ENCODE results near the gene NDUFAF2. TPM values are rescaled to one million over a fixed set of nuclear protein-coding genes. Genes with fewer than 3 reads are reported as not detected.

NDUFAF2 gene
- total RNA-seq, 4 donors from 2014 or later: 5.4 to 56.1 (median 7.3) TPM

- Histone ChIP-seq H3K27ac (no peak overlapping the region), H3K9me3 (peaks cover 0 to 3% (median 0%) of the 10 kb centered on the region in 4 donors), H3K27me3 (no peaks in the 10 kb centered on the region), H3K4me1 (no peaks in the 10 kb centered on the region), H3K4me3 (no peak overlapping the region), H3K36me3 (no peaks in the 10 kb centered on the region)
- TF ChIP-seq, protein P1, sequence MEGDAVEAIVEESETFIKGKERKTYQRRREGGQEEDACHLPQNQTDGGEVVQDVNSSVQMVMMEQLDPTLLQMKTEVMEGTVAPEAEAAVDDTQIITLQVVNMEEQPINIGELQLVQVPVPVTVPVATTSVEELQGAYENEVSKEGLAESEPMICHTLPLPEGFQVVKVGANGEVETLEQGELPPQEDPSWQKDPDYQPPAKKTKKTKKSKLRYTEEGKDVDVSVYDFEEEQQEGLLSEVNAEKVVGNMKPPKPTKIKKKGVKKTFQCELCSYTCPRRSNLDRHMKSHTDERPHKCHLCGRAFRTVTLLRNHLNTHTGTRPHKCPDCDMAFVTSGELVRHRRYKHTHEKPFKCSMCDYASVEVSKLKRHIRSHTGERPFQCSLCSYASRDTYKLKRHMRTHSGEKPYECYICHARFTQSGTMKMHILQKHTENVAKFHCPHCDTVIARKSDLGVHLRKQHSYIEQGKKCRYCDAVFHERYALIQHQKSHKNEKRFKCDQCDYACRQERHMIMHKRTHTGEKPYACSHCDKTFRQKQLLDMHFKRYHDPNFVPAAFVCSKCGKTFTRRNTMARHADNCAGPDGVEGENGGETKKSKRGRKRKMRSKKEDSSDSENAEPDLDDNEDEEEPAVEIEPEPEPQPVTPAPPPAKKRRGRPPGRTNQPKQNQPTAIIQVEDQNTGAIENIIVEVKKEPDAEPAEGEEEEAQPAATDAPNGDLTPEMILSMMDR (IDR thresholded peaks at IDR 0.05): no peak
- no peak for TF ChIP-seq POLR2A (IDR thresholded peaks at IDR 0.05)
- no peak for DNase-seq
Observed at GRCh38 chr5:61200582-61201155, 255.7 kb downstream of the NDUFAF2 start.

DNA sequence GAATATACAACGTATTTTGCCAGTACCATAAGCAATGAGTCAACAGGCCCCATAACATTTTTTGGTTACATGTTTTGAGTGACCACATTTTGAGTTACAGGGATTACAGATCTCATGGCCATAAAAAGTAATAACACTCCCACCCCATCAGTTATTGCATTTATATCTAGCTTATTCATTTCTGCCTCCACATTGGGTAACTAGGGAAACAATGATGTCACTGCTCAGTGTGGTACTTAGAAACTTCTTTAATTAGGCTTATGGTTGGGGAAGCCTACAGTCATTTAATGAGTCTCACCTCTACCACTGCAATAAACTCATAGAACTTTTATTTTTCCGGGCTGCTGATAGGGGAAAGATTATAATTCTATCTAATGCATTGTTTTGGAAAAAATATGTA lies 257.2 kb downstream of the NDUFAF2 start:
- Histone ChIP-seq H3K36me3 (no peaks in the 10 kb centered on the region), H3K27me3 (no peaks in the 10 kb centered on the region), H3K9me3 (peaks cover 0 to 3% (median 0%) of the 10 kb centered on the region in 4 donors), H3K4me1 (no peaks in the 10 kb centered on the region), H3K4me3 (no peak overlapping the region), H3K27ac (no peak overlapping the region)
- TF ChIP-seq, protein P1 (IDR thresholded peaks at IDR 0.05): no peak
- TF ChIP-seq POLR2A (IDR thresholded peaks at IDR 0.05): no peak
- DNase-seq: no peak

Other genes with a start within 250 kb of the NDUFAF2 start
- 10 to 100 TPM; 10.5 to 13.2 (median 11.2) TPM for gene DEPDC1B, start 245.0 kb upstream of the NDUFAF2 start, total RNA-seq
- gene ELOVL7, start 100.9 kb upstream of the NDUFAF2 start, total RNA-seq: 10 to 100 TPM in 3 of 4 donors, 1 to 10 TPM in 1; 5.8 to 77.6 (median 34.3) TPM
- gene ERCC8, start 135 bp upstream of the NDUFAF2 start, total RNA-seq: 10 to 100 TPM in 1 of 4 donors, 1 to 10 TPM in 3; 7.2 to 15.2 (median 7.7) TPM
- 10 to 100 TPM; 23.9 to 55.1 (median 36.9) TPM for gene SMIM15, start 217.3 kb downstream of the NDUFAF2 start, total RNA-seq

Measured in Peyer's patch (tissue), 4 donors.